K562 (cell line): ENCODE measurements around the gene ZNF488. TPM values are rescaled to one million over a fixed set of nuclear protein-coding genes. Genes with fewer than 3 reads are reported as not detected.

Source experiments
- ATAC-seq: fragments of 200-7000 bp; cut with Tn5 transposase; 3 replicates; pipeline ENCODE4 v1.9.1; 2020; ENCODE audit warnings: moderate library complexity
- BruUV-seq: library from RNA; stranded (reverse); fragments of 400-500 nt; replicated peaks from 2 replicates; lab custom pipeline; 2021; lab: Mats Ljungman, UMichigan
- CTCF ChIA-PET: fragments of 300-600 bp; formaldehyde crosslinking; extraction: SDS; loops from one replicate; lab custom pipeline; 2021; ENCODE audit warnings: low intra/inter-chr PET ratio; lab: Yijun Ruan, JAX
- POLR2A ChIA-PET: fragments of 300-600, 350-650 bp; sonication (Branson Sonifier 250); formaldehyde crosslinking; extraction: SDS; loops from one replicate; lab custom pipeline; 2021; ENCODE audit warnings: antibody characterized with exemption, inconsistent platforms; lab: Yijun Ruan, JAX
- DNase-seq, 4 experiments: peaks; one replicate each; pipeline versions ENCODE4 v3.0.0 to v3.0.0-alpha.2; 2011 to 2018; ENCODE audit warnings: low spot score in 3 of 4, mixed read lengths in 3 of 4; ENCODE audit errors: extremely low read depth in 1 of 4
- FAIRE-seq: peaks from 2 replicates; lab custom pipeline; 2011; peaks lifted over from hg19 to GRCh38; lab: Jason Lieb, UNC
- H2AFZ ChIP-seq: 2 replicates; pipeline ENCODE4 v1.6.0; 2011; ENCODE audit warnings: low read depth, low read length, control low read depth, inconsistent platforms
- H3K27ac ChIP-seq: fragments of 200-600 bp; 3 replicates; pipeline ENCODE4 v1.8.0; 2011; ENCODE audit warnings: low read depth, mild to moderate bottlenecking, control low read depth, inconsistent platforms, low read length, moderate library complexity, mixed read lengths; ENCODE audit errors: extremely low read depth
- H3K27me3 ChIP-seq, 2 experiments: fragments of 300-600 bp in 1 of 2; 2 replicates in 1 of 2; 3 replicates in 1 of 2; pipeline versions ENCODE4 v1.6.0 to v1.8.0; 2011; ENCODE audit warnings: inconsistent platforms in 2 of 2, low read length in 2 of 2, mild to moderate bottlenecking in 1 of 2, mixed read lengths in 1 of 2, moderate library complexity in 1 of 2; ENCODE audit not compliant: control insufficient read depth in 2 of 2, insufficient read depth in 2 of 2
- H3K36me3 ChIP-seq: fragments of 300-600 bp; 3 replicates; pipeline ENCODE4 v1.8.0; 2011; ENCODE audit warnings: mild to moderate bottlenecking, low read length, inconsistent platforms; ENCODE audit not compliant: control insufficient read depth, insufficient read depth
- H3K4me1 ChIP-seq, 2 experiments: fragments of 200-600 bp in 1 of 2; replicated peaks in 1 of 2; 2 replicates in 1 of 2; 3 replicates in 1 of 2; pipeline versions ENCODE4 v1.5.1 to v1.8.0; 2011; ENCODE audit warnings: inconsistent platforms in 2 of 2, low read length in 2 of 2, mild to moderate bottlenecking in 1 of 2, mixed read lengths in 1 of 2, moderate library complexity in 1 of 2; ENCODE audit not compliant: control insufficient read depth in 2 of 2, insufficient read depth in 2 of 2
- H3K4me2 ChIP-seq: 2 replicates; pipeline ENCODE4 v1.6.1; 2011; ENCODE audit warnings: low read length, control low read depth, inconsistent platforms, mixed read lengths; ENCODE audit not compliant: insufficient read depth
- H3K4me3 ChIP-seq: fragments of 200-600 bp; sonication (generic), shearing (Covaris generic); 2 replicates; pipeline ENCODE4 v1.5.1; 2016; ENCODE audit warnings: control low read depth, inconsistent platforms
- H3K79me2 ChIP-seq: fragments of 200-600 bp; 3 replicates; pipeline ENCODE4 v1.8.0; 2011; ENCODE audit warnings: low read length, inconsistent platforms; ENCODE audit not compliant: control insufficient read depth, insufficient read depth
- H3K9ac ChIP-seq, 2 experiments: 2 replicates each; pipeline versions ENCODE4 v1.6.0 to v1.6.1; 2011; ENCODE audit warnings: low read depth in 2 of 2, low read length in 2 of 2, control low read depth in 1 of 2, inconsistent platforms in 1 of 2, mild to moderate bottlenecking in 1 of 2, mixed read lengths in 1 of 2; ENCODE audit not compliant: insufficient read depth in 1 of 2
- H3K9me1 ChIP-seq: one replicate; pipeline ENCODE4 v1.6.0; 2011; ENCODE audit warnings: inconsistent platforms, mild to moderate bottlenecking, low read length, moderate library complexity; ENCODE audit not compliant: control insufficient read depth, insufficient read depth
- H3K9me3 ChIP-seq: replicated peaks from 2 replicates; pipeline ENCODE4 v1.5.1; 2011; ENCODE audit warnings: low read depth, low read length, inconsistent platforms; ENCODE audit not compliant: control insufficient read depth, insufficient read depth
- H4K20me1 ChIP-seq: replicated peaks from 2 replicates; pipeline ENCODE4 v1.6.1; 2011; ENCODE audit warnings: low read length, inconsistent platforms, mixed read lengths; ENCODE audit not compliant: control insufficient read depth, insufficient read depth
- DACH1 ChIP-seq: fragments of 450-650 bp; IDR thresholded peaks from 2 replicates; pipeline ENCODE4 v1.6.1; 2018; ENCODE audit not compliant: partially characterized antibody
- GATAD2B ChIP-seq: fragments of 450-650 bp; IDR thresholded peaks from 2 replicates; pipeline ENCODE4 v1.6.1; 2017; ENCODE audit warnings: mild to moderate bottlenecking, borderline replicate concordance
- JUNB ChIP-seq: fragments of 450-650 bp; formaldehyde crosslinking; conservative IDR thresholded peaks from 2 replicates; pipeline ENCODE4 v1.4.0; 2020; ENCODE audit warnings: mild to moderate bottlenecking
- MCM3 ChIP-seq: fragments of 450-650 bp; IDR thresholded peaks from 2 replicates; pipeline ENCODE4 v1.6.1; 2016
- NR1H2 ChIP-seq: sonication (generic); formaldehyde crosslinking; IDR thresholded peaks from 2 replicates; pipeline ENCODE4 v1.4.0; 2020; ENCODE audit warnings: mild to moderate bottlenecking, missing genetic modification reagents
- POLR2G ChIP-seq: fragments of 200-400 bp; formaldehyde crosslinking; IDR thresholded peaks from 2 replicates; pipeline ENCODE4 v1.6.1; 2017; ENCODE audit warnings: low read depth, mild to moderate bottlenecking, antibody characterized with exemption, low read length, moderate library complexity
- RAD51 ChIP-seq: fragments of 450-650 bp; IDR thresholded peaks from 2 replicates; pipeline ENCODE4 v1.7.1; 2016; ENCODE audit warnings: low read depth, mild to moderate bottlenecking, borderline replicate concordance
- ZNF121 ChIP-seq: sonication (generic); formaldehyde crosslinking; conservative IDR thresholded peaks from 2 replicates; pipeline ENCODE4 v1.8.0; 2022; ENCODE audit warnings: missing genetic modification reagents
- WGBS: fragments of 100-300 bp; shearing (Covaris generic); methylation state at CpG from one replicate; pipeline ENCODE4 v1.1.6; 2016; ENCODE audit warnings: low coverage, mixed read lengths; ENCODE audit not compliant: insufficient coverage; ENCODE audit errors: missing lambda C conversion rate; 5-methylcytosine and 5-hydroxymethylcytosine counted together
- in situ Hi-C: fragments of 300-500 bp; cut with MboI; formaldehyde crosslinking; loops from 4 replicates; pipeline ENCODE4 v1.15.0; 2018; ENCODE audit warnings: inconsistent platforms, mixed read lengths
- intact Hi-C: fragments of 100-400 bp; cut with micrococcal nuclease; formaldehyde crosslinking; loops from 2 replicates; pipeline ENCODE4 v1.14.2; 2022
- polyA plus RNA-seq, 8 experiments: library from polyadenylated mRNA; depleted of rRNA in 4 of 8; stranded (reverse) in 5 of 8; unstranded in 3 of 8; fragments of >200 nt; fragmentation: Nextera tagmentation in 2 of 8; fragmentation: Illumina TruSeq in 1 of 8; extraction: Ambion mirVana in 2 of 8; extraction: Trizol in 1 of 8; gene quantifications; 2 replicates each; pipeline versions ENCODE4 v1.2.1 to v1.2.3, GENCODE V29; 2011 to 2014; ENCODE audit warnings: inconsistent platforms in 1 of 8, missing spikeins in 1 of 8
- total RNA-seq, 7 experiments: library from RNA; depleted of rRNA in 6 of 7; stranded (reverse); fragments of >200 nt in 6 of 7; fragmentation: Illumina TruSeq in 2 of 7; extraction: Trizol in 2 of 7; gene quantifications; 2 replicates each; pipeline versions ENCODE4 v1.2.1 to v1.2.3, GENCODE V29; 2011 to 2021; ENCODE audit warnings: low replicate concordance in 1 of 7
- TF ChIP-seq, protein P1 (sequence below): sonication (generic); formaldehyde crosslinking; IDR thresholded peaks from 2 replicates; pipeline ENCODE4 v1.5.0; 2020; ENCODE audit warnings: missing genetic modification reagents
- TF ChIP-seq, protein P2 (sequence below): fragments of 450-650 bp; IDR thresholded peaks from 2 replicates; pipeline ENCODE4 v1.6.1; 2016; ENCODE audit warnings: low read depth, mild to moderate bottlenecking, moderate library complexity

The ZNF488 gene
- total and polyA plus RNA-seq, 9 of the 15 experiments (the other 6 are each of a cell fraction or from before 2014, with no cell fraction given), result 0.03 to 0.09 (median 0.05) TPM; not detected in 3

DNA sequence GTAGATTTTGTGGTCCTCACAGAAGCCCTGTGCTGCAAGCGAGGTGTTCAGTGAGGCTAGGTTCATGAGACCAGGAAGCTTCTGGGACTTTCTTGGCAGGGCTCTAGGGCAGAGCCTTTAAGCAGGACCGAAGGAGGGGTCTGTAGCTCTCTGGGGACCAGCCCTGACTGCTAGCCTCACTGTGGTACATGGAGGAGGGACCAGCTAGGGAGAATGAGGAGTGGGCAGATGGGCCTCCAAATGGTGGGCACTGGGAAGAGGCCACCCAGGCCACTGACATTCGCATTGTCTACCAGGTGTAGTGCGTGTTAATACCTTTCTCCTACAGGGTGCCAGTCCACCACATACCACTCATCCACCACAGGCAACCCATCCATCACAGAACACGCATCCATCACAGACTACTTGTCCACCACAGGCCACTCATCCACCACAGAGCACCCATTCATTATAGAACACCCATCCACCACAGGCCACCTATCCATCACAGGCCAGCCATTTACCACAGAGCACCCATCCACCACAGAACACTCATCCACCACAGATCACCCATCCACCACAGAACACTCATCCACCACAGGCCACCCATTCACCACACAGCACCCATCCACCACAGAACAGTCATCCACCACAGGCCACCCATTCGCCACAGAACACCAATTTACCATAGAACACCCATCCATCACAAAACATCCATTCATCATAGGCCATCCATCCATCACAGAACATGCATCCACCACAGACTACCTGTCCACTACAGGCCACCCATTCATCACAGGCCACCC lies 31.6 kb upstream of the ZNF488 start:
- no peaks in the 10 kb centered on the region for H3K79me2 ChIP-seq
- no peaks in the 10 kb centered on the region for H3K9me3 ChIP-seq
- TF ChIP-seq GATAD2B (no peak), MCM3 (peak; percentile 62; the same call in 1 of the 2 replicates)
- BruUV-seq, result no TSS peak
- no peak overlapping the region for H2AFZ ChIP-seq
- WGBS, result 0% methylated on average over 6 of the region's 6 CpGs
- ChIA-PET CTCF (no interaction called here), POLR2A (no interaction called here)
- no peak overlapping the region for H3K9ac ChIP-seq
- FAIRE-seq (no peak), ATAC-seq (no peak), DNase-seq (no peak)
- no peak overlapping the region for H3K27ac ChIP-seq
- intact Hi-C loops (no loop called here), in situ Hi-C loops (no loop called here)
- H3K9me1 ChIP-seq, result no peaks in the 10 kb centered on the region
- peaks cover 8 to 69% of the 10 kb centered on the region in 2 experiments; a peak in 4 of 5 replicates for H3K27me3 ChIP-seq
- peaks cover 0 to 5% of the 10 kb centered on the region in 2 experiments; a peak in 2 of 5 replicates for H3K4me1 ChIP-seq
- 0 out of 2 replicates have a peak, but pooled peaks cover 2% of the 10 kb centered on the region for H4K20me1 ChIP-seq
- no peaks in the 10 kb centered on the region for H3K36me3 ChIP-seq
- H3K4me2 ChIP-seq, result no peak overlapping the region
- no peak overlapping the region for H3K4me3 ChIP-seq

- in situ Hi-C loops (no loop called here), intact Hi-C loops (no loop called here)
- no TSS peak for BruUV-seq
- peaks cover 0 to 2% of the 10 kb centered on the region in 2 experiments; a peak in 2 of 5 replicates for H3K4me1 ChIP-seq
- ATAC-seq, result peak; percentile 27; the same call in 2 of the 3 replicates
- no peaks in the 10 kb centered on the region for H3K9me1 ChIP-seq
- H3K27ac ChIP-seq, result no peak overlapping the region
- DNase-seq, result no peak
- no peaks in the 10 kb centered on the region for H3K36me3 ChIP-seq
- no peak overlapping the region for H2AFZ ChIP-seq
- no peaks in the 10 kb centered on the region for H3K79me2 ChIP-seq
- H4K20me1 ChIP-seq, result 0 out of 2 replicates have a peak, but pooled peaks cover 2% of the 10 kb centered on the region
- no peaks in the 10 kb centered on the region for H3K9me3 ChIP-seq
- H3K27me3 ChIP-seq, result peaks cover 8 to 62% of the 10 kb centered on the region in 2 experiments; a peak in 4 of 5 replicates
- CTCF ChIA-PET, result no interaction called here
- H3K4me3 ChIP-seq, result no peak overlapping the region
- peak overlapping the region in 1 of 2 experiments; percentile 61; a peak in 1 of 4 replicates for H3K9ac ChIP-seq
- FAIRE-seq, result no peak
- under 1% methylated on average over 19 of the region's 19 CpGs for WGBS
- H3K4me2 ChIP-seq, result no peak overlapping the region
- POLR2A ChIA-PET, result interaction anchor here (1.2 kb wide), 1 partner anchor 8 kb away, joined by 3 read pairs; no protein-coding TSS in a partner anchor
- TF ChIP-seq JUNB (CRISPR knock-in tag) (no peak), ZNF121 (CRISPR knock-in tag) (no peak), NR1H2 (CRISPR knock-in tag) (no peak), DACH1 (no peak), POLR2G (no peak), RAD51 (no peak)
- TF ChIP-seq, protein P1, sequence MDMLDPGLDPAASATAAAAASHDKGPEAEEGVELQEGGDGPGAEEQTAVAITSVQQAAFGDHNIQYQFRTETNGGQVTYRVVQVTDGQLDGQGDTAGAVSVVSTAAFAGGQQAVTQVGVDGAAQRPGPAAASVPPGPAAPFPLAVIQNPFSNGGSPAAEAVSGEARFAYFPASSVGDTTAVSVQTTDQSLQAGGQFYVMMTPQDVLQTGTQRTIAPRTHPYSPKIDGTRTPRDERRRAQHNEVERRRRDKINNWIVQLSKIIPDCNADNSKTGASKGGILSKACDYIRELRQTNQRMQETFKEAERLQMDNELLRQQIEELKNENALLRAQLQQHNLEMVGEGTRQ (CRISPR knock-in tag), result no peak
- TF ChIP-seq, protein P2, sequence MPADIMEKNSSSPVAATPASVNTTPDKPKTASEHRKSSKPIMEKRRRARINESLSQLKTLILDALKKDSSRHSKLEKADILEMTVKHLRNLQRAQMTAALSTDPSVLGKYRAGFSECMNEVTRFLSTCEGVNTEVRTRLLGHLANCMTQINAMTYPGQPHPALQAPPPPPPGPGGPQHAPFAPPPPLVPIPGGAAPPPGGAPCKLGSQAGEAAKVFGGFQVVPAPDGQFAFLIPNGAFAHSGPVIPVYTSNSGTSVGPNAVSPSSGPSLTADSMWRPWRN, result no peak
Measured at GRCh38 chr10:47414752-47415519, 30.8 kb upstream of the ZNF488 start.
